HG02840 (cell line): ENCODE results near the gene EMX2.

Experiments used
- ATAC-seq: cut with Tn5 transposase; IDR thresholded peaks from one replicate; pipeline ENCODE4 v1.9.1; 2021; ENCODE audit warnings: mild to moderate bottlenecking, moderate library complexity, moderate number of reproducible peaks; ENCODE audit not compliant: unreplicated experiment, low FRiP score

Gene EMX2

DNA sequence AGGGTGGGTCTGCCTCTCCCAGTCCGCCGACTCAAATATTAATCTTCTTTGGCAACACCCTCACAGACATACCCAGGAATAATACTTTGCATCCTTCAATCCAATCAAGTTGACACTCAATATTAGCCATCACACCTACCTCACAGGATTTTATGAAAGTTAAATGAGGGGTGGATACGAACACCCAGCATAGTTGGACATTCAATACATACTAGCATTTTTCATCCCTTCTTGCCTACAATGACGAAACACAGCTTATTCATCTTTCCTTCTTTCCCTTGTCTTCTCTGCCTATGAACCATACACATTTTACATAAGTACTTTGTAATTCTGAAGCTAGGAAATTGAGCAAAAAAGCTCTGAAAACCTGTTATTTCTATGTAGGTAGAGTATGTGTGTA is 48.5 kb downstream of the EMX2 start:
- no peak for ATAC-seq

GRCh38 chr10:117594722-117595121 is 52.2 kb downstream of the EMX2 start:
- no peak for ATAC-seq

GRCh38 chr10:117596706-117597105 is 54.2 kb downstream of the EMX2 start:
- ATAC-seq: no peak

DNA sequence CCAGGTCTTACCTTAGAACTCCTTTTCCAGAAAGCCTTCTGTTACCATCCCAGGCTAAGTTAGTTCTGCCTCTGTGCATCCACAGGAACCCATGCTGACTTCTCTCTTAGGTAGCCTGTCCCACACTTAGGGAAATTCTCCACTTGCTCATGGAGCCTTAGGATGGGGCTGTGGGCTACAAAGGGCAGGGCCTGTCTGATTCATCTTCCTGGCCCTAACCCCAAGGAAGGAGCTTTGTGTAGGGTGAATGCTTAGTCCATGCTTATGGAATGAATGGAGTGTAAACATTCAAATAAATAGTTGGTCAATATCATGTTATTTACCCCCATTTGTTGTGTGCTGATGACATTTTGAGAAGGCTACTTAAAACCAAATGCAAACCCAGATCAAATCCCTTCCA is 54.7 kb downstream of the EMX2 start:
- no peak for ATAC-seq
